ENCODE measurements around the gene LPIN2.

- TF ChIP-seq CTCF (IDR thresholded peaks at IDR 0.05), result no peak
- no peak for TF ChIP-seq POLR2A (IDR thresholded peaks at IDR 0.05)
Measured at GRCh38 chr18:3005462-3005861, 7.5 kb downstream of the LPIN2 start.

Data from testis (tissue), 2 donors.